ENCODE results near the gene RAPGEF6. TPM values are rescaled to one million over a fixed set of nuclear protein-coding genes. Genes with fewer than 3 reads are reported as not detected.

Gene RAPGEF6
- total and polyA plus RNA-seq, 2 of the 4 experiments (the other 2 are of a cell fraction), result 5.8 to 18.8 TPM

DNA sequence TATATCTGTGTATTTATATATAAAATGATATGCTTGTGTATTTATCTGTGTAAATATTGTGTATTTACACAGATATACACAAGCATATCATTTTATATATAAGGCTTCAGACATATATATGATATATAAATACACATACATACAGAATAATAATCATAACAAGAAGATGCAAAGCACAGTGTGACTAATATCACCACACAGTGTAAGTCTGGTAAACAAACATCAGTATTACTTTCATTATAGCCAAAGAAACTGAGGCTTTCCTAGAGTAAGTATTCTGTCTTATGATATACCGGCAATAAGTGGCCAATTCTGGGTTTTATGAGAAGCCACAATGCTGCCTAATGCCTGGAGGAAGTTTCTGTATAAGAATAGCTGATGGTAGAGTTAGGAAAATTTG lies 29.9 kb upstream of the RAPGEF6 start:
- no peak overlapping the region for H4K91ac ChIP-seq (ENCODE audit: insufficient read depth, low read depth, low read length)
- H3K18ac ChIP-seq (ENCODE audit: low read depth, low read length), result no peak overlapping the region
- in situ Hi-C loops (cut with MboI; ENCODE audit: low sequenced_read_pairs), result no loop called here
- H4K20me1 ChIP-seq (ENCODE audit: insufficient read depth, low read length), result no peaks in the 10 kb centered on the region
- H3K4me3 ChIP-seq (ENCODE audit: insufficient read depth, low read depth, low read length), result no peak overlapping the region
- no peak overlapping the region for H4K5ac ChIP-seq (ENCODE audit: low read depth, low read length)
- no CpG with 5 or more reads among the region's 1 CpG for WGBS, 2 experiments (ENCODE audit: extremely low coverage in 2 of 2, insufficient read length in 1 of 2)
- H2BK20ac ChIP-seq (ENCODE audit: low read depth, low read length), result no peak overlapping the region
- H3K9ac ChIP-seq (ENCODE audit: low read depth, low read length), result no peak overlapping the region
- no peak overlapping the region for H2BK15ac ChIP-seq (ENCODE audit: low read depth, low read length)
- dilution Hi-C loops (cut with HindIII; ENCODE audit: low sequenced_read_pairs, unreplicated experiment), result no loop called here
- peaks cover 4 to 20% of the 10 kb centered on the region in 2 experiments; a peak in 3 of 4 replicates for H3K79me1 ChIP-seq (ENCODE audit: low read depth in 1 of 2, low read length in 2 of 2)
- no peak overlapping the region for H3K23ac ChIP-seq (ENCODE audit: low read depth, low read length)
- ATAC-seq (ENCODE audit: low read depth), result no peak
- H2AK9ac ChIP-seq (replicated peaks; ENCODE audit: low read depth, low read length, poor library complexity), result no peak overlapping the region
- BruUV-seq (replicated peaks), result no TSS peak
- no peak overlapping the region for H3K4ac ChIP-seq (ENCODE audit: low read depth, low read length)
- H2BK5ac ChIP-seq (ENCODE audit: low read depth, low read length, poor library complexity, severe bottlenecking), result no peak overlapping the region
- intact Hi-C loops (cut with micrococcal nuclease), result no loop called here
- ChIA-PET CTCF (interaction anchor here (1.0 kb wide), 1 partner anchor 9 kb away, joined by 8 read pairs; no protein-coding TSS in a partner anchor), POLR2A (ENCODE audit: unreplicated experiment) (no interaction called here)
- no peak overlapping the region for H3K14ac ChIP-seq (replicated peaks; ENCODE audit: low read depth, low read length)
- H4K8ac ChIP-seq (ENCODE audit: low read depth in 2 of 2, low read length in 2 of 2), result no peak overlapping the region
- H3K27me3 ChIP-seq (ENCODE audit: control insufficient read depth, insufficient read depth, low read length), result no peaks in the 10 kb centered on the region
- no peak overlapping the region for H3K27ac ChIP-seq (ENCODE audit: insufficient read depth, low read length)
- no peak overlapping the region for H2AK5ac ChIP-seq (ENCODE audit: low read depth, low read length)
- TF ChIP-seq CEBPB (IDR thresholded peaks at IDR 0.05; ENCODE audit: low read depth, low read length) (no peak), RAD21 (IDR thresholded peaks at IDR 0.05; ENCODE audit: low read length) (no peak), RCOR1 (IDR thresholded peaks at IDR 0.05; ENCODE audit: insufficient replicate concordance, low read length) (no peak), USF2 (IDR thresholded peaks at IDR 0.05; ENCODE audit: low read depth, low read length) (no peak), RFX5 (IDR thresholded peaks at IDR 0.05; ENCODE audit: low read depth, low read length) (no peak), MAZ (IDR thresholded peaks at IDR 0.05; ENCODE audit: borderline replicate concordance, low read depth, low read length) (no peak), SMC3 (IDR thresholded peaks at IDR 0.05; ENCODE audit: low read depth, low read length) (no peak), POLR2A (IDR thresholded peaks at IDR 0.05; ENCODE audit: low read depth, low read length) (no peak), MXI1 (IDR thresholded peaks at IDR 0.05; ENCODE audit: borderline replicate concordance, low read depth, low read length) (no peak), BHLHE40 (IDR thresholded peaks at IDR 0.05; ENCODE audit: low read depth, low read length) (no peak), CHD1 (IDR thresholded peaks at IDR 0.05; ENCODE audit: low read depth, low read length) (no peak), MAFK (IDR thresholded peaks at IDR 0.05; ENCODE audit: low read depth, low read length) (no peak), NFE2L2 (IDR thresholded peaks at IDR 0.05; ENCODE audit: low read depth, low read length) (no peak), FOS (IDR thresholded peaks at IDR 0.05; ENCODE audit: low read depth, low read length) (no peak)
- TF ChIP-seq, protein P1, sequence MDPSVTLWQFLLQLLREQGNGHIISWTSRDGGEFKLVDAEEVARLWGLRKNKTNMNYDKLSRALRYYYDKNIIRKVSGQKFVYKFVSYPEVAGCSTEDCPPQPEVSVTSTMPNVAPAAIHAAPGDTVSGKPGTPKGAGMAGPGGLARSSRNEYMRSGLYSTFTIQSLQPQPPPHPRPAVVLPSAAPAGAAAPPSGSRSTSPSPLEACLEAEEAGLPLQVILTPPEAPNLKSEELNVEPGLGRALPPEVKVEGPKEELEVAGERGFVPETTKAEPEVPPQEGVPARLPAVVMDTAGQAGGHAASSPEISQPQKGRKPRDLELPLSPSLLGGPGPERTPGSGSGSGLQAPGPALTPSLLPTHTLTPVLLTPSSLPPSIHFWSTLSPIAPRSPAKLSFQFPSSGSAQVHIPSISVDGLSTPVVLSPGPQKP (IDR thresholded peaks at IDR 0.05; ENCODE audit: borderline replicate concordance, low read depth, low read length), result no peak
- TF ChIP-seq, protein P2, sequence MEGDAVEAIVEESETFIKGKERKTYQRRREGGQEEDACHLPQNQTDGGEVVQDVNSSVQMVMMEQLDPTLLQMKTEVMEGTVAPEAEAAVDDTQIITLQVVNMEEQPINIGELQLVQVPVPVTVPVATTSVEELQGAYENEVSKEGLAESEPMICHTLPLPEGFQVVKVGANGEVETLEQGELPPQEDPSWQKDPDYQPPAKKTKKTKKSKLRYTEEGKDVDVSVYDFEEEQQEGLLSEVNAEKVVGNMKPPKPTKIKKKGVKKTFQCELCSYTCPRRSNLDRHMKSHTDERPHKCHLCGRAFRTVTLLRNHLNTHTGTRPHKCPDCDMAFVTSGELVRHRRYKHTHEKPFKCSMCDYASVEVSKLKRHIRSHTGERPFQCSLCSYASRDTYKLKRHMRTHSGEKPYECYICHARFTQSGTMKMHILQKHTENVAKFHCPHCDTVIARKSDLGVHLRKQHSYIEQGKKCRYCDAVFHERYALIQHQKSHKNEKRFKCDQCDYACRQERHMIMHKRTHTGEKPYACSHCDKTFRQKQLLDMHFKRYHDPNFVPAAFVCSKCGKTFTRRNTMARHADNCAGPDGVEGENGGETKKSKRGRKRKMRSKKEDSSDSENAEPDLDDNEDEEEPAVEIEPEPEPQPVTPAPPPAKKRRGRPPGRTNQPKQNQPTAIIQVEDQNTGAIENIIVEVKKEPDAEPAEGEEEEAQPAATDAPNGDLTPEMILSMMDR (conservative IDR thresholded peaks at IDR 0.05; ENCODE audit: low read depth, low read length), result no peak
- H3K56ac ChIP-seq (ENCODE audit: extremely low read depth, insufficient read depth, low read length), result no peak overlapping the region
- no peak overlapping the region for H3K4me2 ChIP-seq (ENCODE audit: low read depth, low read length)
- H2AFZ ChIP-seq (replicated peaks; ENCODE audit: low read length, poor library complexity), result no peak overlapping the region
- peaks cover 24% of the 10 kb centered on the region for H3K36me3 ChIP-seq (ENCODE audit: control insufficient read depth, insufficient read depth, low read length)
- H2BK120ac ChIP-seq (ENCODE audit: low read depth, low read length), result no peak overlapping the region
- peaks cover 3% of the 10 kb centered on the region; the same call in 1 of the 2 replicates for H3K9me3 ChIP-seq (ENCODE audit: control insufficient read depth, insufficient read depth, low read length)
- no peaks in the 10 kb centered on the region for H3K9me1 ChIP-seq (ENCODE audit: insufficient read depth, low read length)
- H3K4me1 ChIP-seq (ENCODE audit: control insufficient read depth, insufficient read depth, low read length), result no peaks in the 10 kb centered on the region; the same call in 1 of the 2 replicates
- no peak for DNase-seq

Data from IMR-90 (cell line).